Esophagus squamous epithelium (tissue), 4 donors: Measurements from ENCODE around the gene OSBPL8.

Experiments used
- CTCF ChIP-seq, 6 experiments: fragments of 450-650 bp in 4 of 6; fragments of 200-600 bp in 2 of 6; sonication (generic) in 2 of 6; IDR thresholded peaks; one replicate each; pipeline ENCODE4 v1.5.1; 2016 to 2019; ENCODE audit warnings: antibody characterized with exemption in 6 of 6, mild to moderate bottlenecking in 4 of 6, moderate library complexity in 4 of 6
- POLR2A ChIP-seq, 4 donors: fragments of 450-650 bp; IDR thresholded peaks; one replicate each; pipeline ENCODE4 v1.6.1; 2017; ENCODE audit warnings: antibody characterized with exemption in 4 of 4, mild to moderate bottlenecking in 4 of 4, moderate library complexity in 3 of 4

GRCh38 chr12:76426160-76426559 is 133.4 kb downstream of the OSBPL8 start:
- TF ChIP-seq CTCF (IDR thresholded peaks at IDR 0.05), result no peak
- TF ChIP-seq POLR2A (IDR thresholded peaks at IDR 0.05), result no peak
